ENCODE measurements around the gene COL11A2.

GRCh38 chr6:33207552-33208090 is 15.4 kb upstream of the COL11A2 start:
- no peak for TF ChIP-seq PKNOX1 (IDR thresholded peaks at IDR 0.05)
- TF ChIP-seq FOXM1 (IDR thresholded peaks at IDR 0.05; ENCODE audit: borderline replicate concordance): no peak
- TF ChIP-seq CTBP1 (IDR thresholded peaks at IDR 0.05; ENCODE audit: borderline replicate concordance): no peak
- no peak for TF ChIP-seq LEF1 (IDR thresholded peaks at IDR 0.05; ENCODE audit: borderline replicate concordance)
- no peak for TF ChIP-seq SP1 (IDR thresholded peaks at IDR 0.05)
- TF ChIP-seq HDGF (IDR thresholded peaks at IDR 0.05; ENCODE audit: borderline replicate concordance): no peak
- no peak for TF ChIP-seq BHLHE40 (IDR thresholded peaks at IDR 0.05; ENCODE audit: borderline replicate concordance)
- no peak for TF ChIP-seq ARNT (IDR thresholded peaks at IDR 0.05)
- no peak for TF ChIP-seq ZNF384 (IDR thresholded peaks at IDR 0.05)
- no peak for TF ChIP-seq ELF4 (IDR thresholded peaks at IDR 0.05)
- no peak for TF ChIP-seq FOXA1 (IDR thresholded peaks at IDR 0.05)
- TF ChIP-seq TARDBP (IDR thresholded peaks at IDR 0.05): no peak
- no peak for TF ChIP-seq FOXK2 (IDR thresholded peaks at IDR 0.05)
- TF ChIP-seq NFRKB (IDR thresholded peaks at IDR 0.05): no peak

Measured in HEK293T (cell line).